HL-60 (cell line): Measurements from ENCODE around the gene ROR1.

ENCODE experiments used
- DNase-seq, 2 experiments: peaks; one replicate each; pipeline ENCODE4 v3.0.0-alpha.2; 2010 to 2020; ENCODE audit warnings: low read depth in 1 of 2, low spot score in 1 of 2
- H3K27ac ChIP-seq: fragments of 250-450 bp; sonication (Bioruptor Pico); replicated peaks from 2 replicates; pipeline ENCODE4 v1.5.1; 2020; ENCODE audit warnings: mild to moderate bottlenecking, moderate library complexity
- H3K27me3 ChIP-seq: fragments of 250-450 bp; sonication (Bioruptor Pico); 2 replicates; pipeline ENCODE4 v1.5.1; 2021; ENCODE audit warnings: mild to moderate bottlenecking, moderate library complexity; ENCODE audit not compliant: insufficient read depth, poor library complexity, severe bottlenecking
- H3K4me3 ChIP-seq: replicated peaks from 2 replicates; pipeline ENCODE4 v1.5.1; 2011; ENCODE audit warnings: mild to moderate bottlenecking, control low read depth, low read length; ENCODE audit not compliant: insufficient read depth
- CTCF ChIP-seq: IDR thresholded peaks from one replicate; pipeline ENCODE4 v1.5.1; 2011; ENCODE audit warnings: low read length, control low read depth, inconsistent platforms; ENCODE audit not compliant: insufficient read depth
- GABPA ChIP-seq: IDR thresholded peaks from 2 replicates; pipeline ENCODE4 v1.6.1; 2012; ENCODE audit warnings: low read depth
- POLR2AphosphoS5 ChIP-seq: IDR thresholded peaks from 2 replicates; pipeline ENCODE4 v1.6.1; 2012; ENCODE audit warnings: low read depth
- REST ChIP-seq: IDR thresholded peaks from 2 replicates; pipeline ENCODE4 v1.6.1; 2012; ENCODE audit warnings: low read depth; ENCODE audit not compliant: insufficient replicate concordance
- SPI1 ChIP-seq: IDR thresholded peaks from 2 replicates; pipeline ENCODE4 v1.6.1; 2012; ENCODE audit warnings: low read depth, mild to moderate bottlenecking, borderline replicate concordance

The ROR1 gene

GRCh38 chr1:63795455-63795854 is 21.6 kb downstream of the ROR1 start:
- Histone ChIP-seq H3K27ac (no peak overlapping the region), H3K27me3 (peaks cover 2% of the 10 kb centered on the region), H3K4me3 (no peak overlapping the region)
- no peak for TF ChIP-seq POLR2AphosphoS5
- TF ChIP-seq GABPA: no peak
- TF ChIP-seq REST: no peak
- no peak for TF ChIP-seq SPI1
- no peak for TF ChIP-seq CTCF
- no peak for DNase-seq

- no peak for DNase-seq
- H3K27ac ChIP-seq: no peak overlapping the region
- TF ChIP-seq REST (no peak), SPI1 (no peak), POLR2AphosphoS5 (no peak), GABPA (no peak), CTCF (no peak)
Observed at GRCh38 chr1:63797056-63797726, 23.4 kb downstream of the ROR1 start.

GRCh38 chr1:63798284-63798683 is 24.5 kb downstream of the ROR1 start:
- no peak for DNase-seq
- Histone ChIP-seq H3K27ac (no peak overlapping the region), H3K4me3 (no peak overlapping the region), H3K27me3 (no peaks in the 10 kb centered on the region)
- TF ChIP-seq SPI1 (no peak), POLR2AphosphoS5 (no peak), GABPA (no peak), REST (no peak), CTCF (no peak)

More at GRCh38 chr1:63797056-63797726, 23.4 kb downstream of the ROR1 start:
- no peak overlapping the region for H3K4me3 ChIP-seq
- H3K27me3 ChIP-seq: no peaks in the 10 kb centered on the region
